Activated CD4-positive, alpha-beta T cell treated with anti-CD3 and anti-CD28 coated beads for 1 hour (primary cell): ENCODE data around the gene AATK.

ENCODE experiments used
- DNase-seq: peaks from one replicate; pipeline ENCODE4 v3.0.0-alpha.2; 2020

AATK gene

GRCh38 chr17:81139428-81139827 is 26.6 kb downstream of the AATK start:
- DNase-seq = no peak

- DNase-seq = no peak
These were observed 27.5 kb downstream of the AATK start for GRCh38 chr17:81138500-81138899.

GRCh38 chr17:81138083-81138482 is 27.9 kb downstream of the AATK start:
- DNase-seq = no peak

- DNase-seq = no peak
These were observed 28.8 kb downstream of the AATK start for GRCh38 chr17:81137248-81137647.

GRCh38 chr17:81136366-81136765 is 29.7 kb downstream of the AATK start:
- no peak for DNase-seq

GRCh38 chr17:81135505-81136278 is 30.3 kb downstream of the AATK start:
- no peak for DNase-seq

DNA sequence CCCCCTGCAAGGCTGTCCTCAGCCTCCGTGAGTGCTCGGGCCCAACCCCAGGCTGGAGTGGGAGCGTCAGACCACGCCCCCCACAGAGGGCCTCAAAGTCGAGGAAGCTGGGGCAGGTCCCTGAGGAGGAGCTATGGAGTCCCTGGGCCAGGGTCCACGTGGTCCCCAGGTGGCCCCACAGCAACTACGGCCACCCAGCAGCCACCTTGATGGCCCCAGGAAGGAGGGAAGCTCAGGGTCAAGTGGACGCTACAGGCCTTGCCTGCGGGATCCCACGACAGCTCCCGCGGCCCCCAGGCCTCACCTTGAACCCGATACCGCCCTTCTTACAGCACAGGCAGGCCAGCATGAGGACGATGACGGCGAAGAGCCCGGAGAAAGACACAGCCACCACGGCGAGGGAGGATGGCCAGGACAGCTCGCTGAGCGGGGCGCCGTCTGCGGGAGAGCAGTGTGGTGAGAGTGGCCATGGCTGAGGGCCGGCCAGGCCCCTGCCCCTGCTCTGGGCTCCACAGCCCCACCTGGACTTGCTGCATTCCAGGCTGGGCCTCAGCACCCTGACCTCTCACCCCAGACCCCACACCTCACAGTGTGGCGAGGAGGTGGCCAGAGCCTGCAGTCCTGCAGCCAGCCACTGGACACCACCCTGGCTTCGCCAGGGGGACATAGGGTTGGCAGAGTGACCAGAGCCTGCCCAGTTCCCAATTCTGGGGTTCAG is 31.8 kb downstream of the AATK start:
- no peak for DNase-seq

DNA sequence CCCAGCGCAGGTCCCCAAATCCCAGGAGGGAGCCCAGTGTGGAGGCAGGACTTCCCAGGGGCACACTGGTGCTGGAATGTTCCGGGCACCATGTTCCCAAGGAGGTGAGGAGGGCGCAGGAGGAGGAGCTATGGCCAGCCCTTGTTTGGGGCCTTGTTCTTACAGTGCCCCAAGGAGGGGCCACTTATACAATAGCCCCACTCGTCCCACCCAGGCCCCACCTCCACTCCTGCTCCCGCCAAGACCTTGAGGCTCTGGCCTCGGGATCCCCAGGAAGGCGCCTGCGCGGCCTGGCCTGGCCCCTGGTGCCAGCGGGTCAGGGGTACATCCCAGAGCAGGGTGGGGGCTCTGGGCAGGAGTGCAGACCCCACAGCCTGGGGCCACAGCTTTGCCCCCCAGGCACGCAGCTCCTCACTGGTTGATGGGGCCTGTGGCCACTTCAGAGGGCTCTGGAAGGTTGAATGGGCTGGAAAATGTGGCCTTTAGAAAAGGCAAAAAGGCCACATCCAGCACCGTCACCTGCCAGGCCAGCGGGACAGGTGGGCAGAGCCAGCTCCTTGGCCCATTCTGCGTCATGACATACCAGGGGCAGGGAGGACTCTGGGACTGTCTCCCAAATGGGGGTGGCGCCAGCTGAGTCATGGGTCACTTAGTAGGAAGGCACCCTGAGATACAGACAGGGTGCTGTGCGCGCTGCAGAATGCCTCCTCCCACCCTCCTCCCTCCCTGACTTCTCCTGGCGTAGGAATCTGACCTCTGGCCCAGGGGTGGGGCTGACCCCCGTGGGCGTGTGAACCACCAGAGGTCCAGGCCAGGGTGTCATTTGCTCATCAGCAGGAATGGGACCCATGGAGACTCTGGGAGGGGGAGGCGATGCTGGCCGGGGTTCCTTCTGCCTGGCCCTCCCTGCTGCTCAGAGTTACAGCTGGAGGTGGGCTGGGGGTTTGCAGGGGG is 33.0 kb downstream of the AATK start:
- no peak for DNase-seq

DNA sequence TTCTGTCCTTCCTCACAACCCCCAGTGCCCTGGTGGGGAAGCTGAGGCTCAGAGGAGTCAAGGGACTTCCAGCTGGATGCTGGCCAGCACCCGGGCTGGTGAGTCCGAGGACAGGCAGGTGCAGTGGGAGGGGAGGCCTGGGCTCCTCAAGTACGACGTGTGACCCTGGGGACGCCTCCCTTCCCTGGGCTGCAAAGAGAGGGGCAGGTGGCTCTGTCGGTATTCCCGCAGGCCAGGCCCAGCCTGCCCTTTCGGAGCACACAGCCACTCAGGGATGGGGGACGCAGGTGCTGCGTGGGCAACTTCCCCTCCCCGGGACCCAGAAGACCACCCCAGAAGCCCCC is 33.9 kb downstream of the AATK start:
- no peak for DNase-seq

- no peak for DNase-seq
These were observed 34.4 kb downstream of the AATK start for GRCh38 chr17:81131486-81132196.

GRCh38 chr17:81130385-81131361 is 35.3 kb downstream of the AATK start:
- DNase-seq = no peak

DNA sequence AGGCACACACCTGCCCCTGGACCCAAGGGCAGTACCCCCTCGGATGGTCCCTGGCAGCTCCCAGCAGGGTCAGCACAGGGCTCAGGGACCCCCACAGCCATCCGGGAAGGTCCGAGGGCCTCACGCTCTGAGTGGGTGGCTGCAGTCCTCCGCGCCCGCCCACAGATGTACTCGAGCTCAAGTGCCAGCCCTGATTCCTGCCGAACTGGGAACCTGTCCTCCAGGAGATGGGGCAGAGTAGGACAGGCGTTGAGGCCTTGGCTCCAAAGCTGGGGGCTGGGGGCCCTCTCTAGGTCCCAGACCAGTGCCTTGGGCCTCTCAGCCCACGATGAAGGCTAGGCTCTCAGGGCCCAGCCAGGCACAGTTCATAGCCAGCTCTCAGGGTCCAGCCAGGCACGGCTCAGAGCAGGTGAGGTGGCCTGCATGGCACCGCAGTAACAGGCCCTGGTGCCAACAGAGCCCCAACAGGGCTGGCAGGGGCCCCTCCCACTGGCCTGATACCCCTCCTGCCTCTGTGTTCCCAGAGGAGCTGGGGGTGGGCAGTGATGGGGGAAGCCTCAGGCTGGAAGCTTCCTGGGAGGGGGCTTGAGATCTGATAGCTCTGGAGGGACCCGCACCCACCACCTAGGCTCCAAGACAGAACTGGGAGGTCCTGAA is 36.2 kb downstream of the AATK start:
- no peak for DNase-seq

DNA sequence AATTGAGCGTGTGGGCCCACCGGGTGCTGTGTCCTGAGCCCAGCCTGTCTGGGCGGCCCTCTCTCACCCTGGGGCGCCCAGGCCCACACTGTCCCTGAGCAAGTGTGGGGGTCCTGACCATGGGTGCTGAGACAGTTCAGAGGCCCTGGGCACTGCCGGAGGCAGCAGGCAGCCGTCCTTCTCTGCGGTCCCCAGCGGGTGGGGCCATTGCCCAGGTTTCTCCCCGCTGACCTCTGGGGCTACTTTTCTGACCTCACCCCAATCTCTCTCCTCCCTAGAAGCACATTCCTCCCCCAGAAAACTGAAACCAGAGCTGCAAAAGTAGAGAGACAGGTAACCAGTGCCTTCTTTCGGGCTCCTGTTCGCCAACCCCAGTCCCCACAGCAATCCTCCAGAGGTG is 36.7 kb downstream of the AATK start:
- no peak for DNase-seq

- no peak for DNase-seq
These were observed 37.2 kb downstream of the AATK start for GRCh38 chr17:81128774-81129173.

DNA sequence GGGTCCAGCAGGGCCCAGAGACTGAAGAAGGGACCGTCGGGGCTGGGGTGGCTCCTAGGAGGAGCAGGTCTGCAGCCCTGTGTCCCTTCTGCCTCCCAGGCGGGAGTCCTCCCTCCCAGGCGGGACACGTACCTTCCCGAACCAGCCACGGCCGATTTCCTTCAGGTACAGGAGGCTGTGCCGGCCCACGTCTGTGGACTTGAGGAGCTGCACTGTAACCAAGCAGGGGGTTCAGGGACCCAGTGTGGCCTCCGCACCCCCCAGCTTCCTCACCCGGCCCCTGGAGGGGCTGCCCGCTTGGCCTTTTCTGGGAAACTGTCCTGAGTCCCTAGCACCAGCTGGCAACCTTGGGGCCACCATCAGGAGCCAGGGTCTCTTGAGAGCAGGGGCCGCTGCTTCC is 37.7 kb downstream of the AATK start:
- no peak for DNase-seq

DNA sequence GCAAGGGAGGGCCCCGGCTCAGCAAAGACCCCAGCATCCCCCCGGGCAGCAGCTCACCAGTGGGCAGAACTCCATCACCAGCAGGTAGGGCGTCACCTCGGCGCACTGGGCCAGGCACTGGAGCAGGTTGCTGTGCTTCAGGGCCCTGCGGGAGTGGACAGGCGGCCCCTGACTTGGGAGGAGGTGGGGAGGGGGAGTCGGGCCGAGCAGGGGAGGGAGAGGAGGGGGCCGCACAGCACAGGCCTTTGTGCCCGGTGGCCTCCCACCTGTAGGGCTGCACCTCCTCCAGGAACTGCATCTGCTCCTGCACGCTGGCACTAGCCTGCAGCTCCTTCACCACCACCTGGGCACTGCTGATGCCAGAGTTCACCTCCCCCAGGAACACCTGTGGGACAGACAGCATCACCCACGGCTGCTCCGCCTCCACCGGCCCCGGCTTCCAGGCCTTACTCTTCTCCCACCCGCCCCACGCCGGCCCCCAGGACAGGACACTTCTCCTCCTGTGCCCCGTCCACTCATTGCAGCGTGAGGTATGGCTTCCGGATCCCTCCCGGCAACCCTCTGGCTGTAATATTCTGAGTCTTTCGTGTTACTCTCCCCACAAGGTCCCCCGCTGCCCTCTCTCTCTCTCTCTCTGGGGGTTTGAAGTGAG is 38.4 kb downstream of the AATK start:
- no peak for DNase-seq

DNA sequence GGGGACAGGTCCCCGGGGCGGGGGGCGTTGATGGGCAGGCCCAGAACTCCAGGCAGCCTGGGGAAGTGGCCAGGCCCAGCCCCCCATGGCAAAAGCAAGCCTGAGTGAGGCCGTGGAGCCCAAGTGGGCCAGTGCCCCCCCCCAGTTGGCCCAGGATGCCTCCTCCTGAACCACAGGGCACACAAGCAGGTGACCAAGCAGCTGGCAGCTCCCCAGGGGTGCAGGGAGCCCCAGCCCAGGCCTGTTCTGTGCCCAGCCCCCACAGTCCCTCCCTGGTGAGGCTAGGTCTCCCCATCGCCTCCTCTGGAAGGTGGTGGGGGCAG is 38.9 kb downstream of the AATK start:
- DNase-seq = no peak

DNA sequence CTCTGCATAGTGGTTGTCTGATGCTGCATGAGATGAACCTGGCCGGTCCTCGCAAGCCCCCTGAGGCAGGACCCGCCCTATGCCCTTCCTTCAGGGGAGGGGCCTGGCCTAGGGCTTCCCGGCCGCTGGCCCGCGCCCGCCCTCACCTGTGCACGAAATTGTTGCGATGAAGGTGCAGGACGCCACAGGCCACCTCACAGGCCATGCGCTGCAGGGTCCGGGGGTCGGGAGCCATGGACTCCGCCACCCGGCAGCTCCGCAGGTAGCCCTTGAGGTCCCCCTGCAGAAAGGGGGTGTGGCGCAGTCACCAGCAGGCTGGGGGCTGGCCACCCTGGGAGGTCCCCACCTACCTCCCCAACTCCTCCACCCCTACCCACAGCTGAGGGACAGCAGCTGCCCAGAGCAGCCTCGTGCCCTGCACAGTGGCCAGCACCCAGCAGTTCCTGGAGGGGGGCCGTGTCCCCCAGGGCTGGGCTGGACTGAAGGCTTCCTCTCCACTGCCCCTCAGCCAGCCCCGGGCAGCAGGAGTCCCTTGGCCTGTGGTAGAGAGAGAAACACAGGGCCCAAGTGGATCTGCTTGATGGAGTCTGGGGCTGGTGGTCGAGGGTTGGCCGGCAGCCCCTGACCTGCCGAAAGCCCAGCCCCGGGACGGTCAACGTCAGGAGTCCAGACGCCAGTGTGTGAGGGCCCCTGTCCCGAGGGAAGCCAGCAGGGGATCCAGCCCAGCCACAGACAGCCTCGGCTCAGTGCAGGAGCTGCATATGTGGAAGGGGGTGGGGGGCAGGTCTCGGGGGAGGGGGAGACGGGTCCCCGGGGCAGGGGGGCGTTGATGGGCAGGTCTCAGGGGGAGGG is 39.5 kb downstream of the AATK start:
- no peak for DNase-seq

DNA sequence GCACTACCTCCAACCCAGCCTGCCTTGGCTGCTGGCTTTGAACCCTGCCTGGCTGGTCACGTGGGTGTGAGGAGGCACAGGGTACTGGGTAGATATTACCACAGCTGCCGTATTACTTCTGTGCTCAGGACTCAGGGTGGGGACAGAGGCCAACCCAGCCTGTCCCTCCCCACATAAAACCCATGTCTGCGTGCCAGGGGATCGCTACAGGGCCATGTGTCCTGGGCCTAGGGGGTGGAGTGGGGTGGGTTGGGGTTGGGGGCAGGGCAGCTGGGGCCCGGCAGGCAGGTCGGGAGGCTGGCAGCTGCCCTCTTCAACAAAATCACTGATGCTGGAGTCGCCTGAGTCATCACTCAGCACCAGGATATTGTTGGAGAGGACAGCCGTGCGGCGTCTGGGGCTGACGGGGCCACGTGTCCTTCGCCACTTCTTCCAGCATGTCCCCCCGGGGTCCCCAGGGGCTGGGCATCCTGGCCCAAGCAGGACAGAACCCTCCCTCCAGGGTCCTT is 40.4 kb downstream of the AATK start:
- DNase-seq = no peak
